PC-9 (cell line): ENCODE measurements around the gene PTPRT. TPM values are rescaled to one million over a fixed set of nuclear protein-coding genes. Genes with fewer than 3 reads are reported as not detected.

Experiments
- BruUV-seq: library from RNA; stranded (reverse); fragments of 400-500 nt; replicated peaks from 2 replicates; lab custom pipeline; 2021; lab: Mats Ljungman, UMichigan
- CTCF ChIA-PET: fragments of 300-600 bp; sonication (Branson Sonifier 250); formaldehyde crosslinking; loops from one replicate; lab custom pipeline; 2022; ENCODE audit warnings: antibody characterized with exemption; lab: Charles Lee
- POLR2A ChIA-PET: fragments of 300-600 bp; sonication (Branson Sonifier 250); formaldehyde crosslinking; loops from one replicate; lab custom pipeline; 2022; ENCODE audit warnings: antibody characterized with exemption; ENCODE audit not compliant: unreplicated experiment; lab: Charles Lee
- DNase-seq, 2 experiments: peaks; one replicate each; pipeline versions ENCODE4 v3.0.0 to v3.0.0-alpha.2; 2015 to 2022; ENCODE audit warnings: mixed read lengths in 1 of 2
- H2AFZ ChIP-seq: fragments of 200-600 bp; sonication (generic); 2 replicates; pipeline ENCODE4 v1.8.1; 2017; ENCODE audit warnings: antibody characterized with exemption
- H3F3A ChIP-seq: fragments of 200-600 bp; sonication (generic); 2 replicates; pipeline ENCODE4 v1.8.1; 2017; ENCODE audit warnings: antibody characterized with exemption, mild to moderate bottlenecking, low read depth; ENCODE audit not compliant: insufficient read depth
- H3K27ac ChIP-seq: fragments of 200-600 bp; sonication (generic); 2 replicates; pipeline ENCODE4 v1.6.1; 2016; ENCODE audit warnings: mixed run types
- H3K27me3 ChIP-seq: fragments of 200-600 bp; sonication (generic); 2 replicates; pipeline ENCODE4 v1.6.1; 2016; ENCODE audit warnings: low read depth, mixed run types; ENCODE audit not compliant: insufficient read depth
- H3K36me3 ChIP-seq: fragments of 200-600 bp; sonication (generic); 2 replicates; pipeline ENCODE4 v1.6.1; 2016; ENCODE audit warnings: low read depth, mixed run types
- H3K4me1 ChIP-seq: fragments of 200-600 bp; sonication (generic); replicated peaks from 2 replicates; pipeline ENCODE4 v1.6.1; 2016; ENCODE audit warnings: mixed run types; ENCODE audit not compliant: insufficient read depth
- H3K4me2 ChIP-seq: fragments of 200-600 bp; sonication (generic); 2 replicates; pipeline ENCODE4 v1.6.1; 2017; ENCODE audit warnings: mixed run types
- H3K4me3 ChIP-seq: fragments of 200-600 bp; sonication (generic); 2 replicates; pipeline ENCODE4 v1.6.1; 2016; ENCODE audit warnings: mixed run types
- H3K79me2 ChIP-seq: fragments of 200-600 bp; sonication (generic); 2 replicates; pipeline ENCODE4 v1.6.1; 2017; ENCODE audit warnings: low read depth, mixed run types
- H3K9me2 ChIP-seq: fragments of 200-600 bp; sonication (generic); 2 replicates; pipeline ENCODE4 v1.8.1; 2017; ENCODE audit warnings: mild to moderate bottlenecking; ENCODE audit not compliant: insufficient read depth
- H3K9me3 ChIP-seq: fragments of 200-600 bp; sonication (generic); 2 replicates; pipeline ENCODE4 v1.8.1; 2016; ENCODE audit warnings: low read depth; ENCODE audit not compliant: insufficient read depth
- H4K20me1 ChIP-seq: fragments of 200-600 bp; sonication (generic); 2 replicates; pipeline ENCODE4 v1.8.1; 2017; ENCODE audit not compliant: insufficient read depth
- CTCF ChIP-seq: fragments of 200-600 bp; sonication (generic); conservative IDR thresholded peaks from 2 replicates; pipeline ENCODE4 v1.6.1; 2017; ENCODE audit warnings: mixed run types, antibody characterized with exemption, mild to moderate bottlenecking, moderate library complexity
- EZH2 ChIP-seq: fragments of 200-600 bp; sonication (generic); IDR thresholded peaks from 2 replicates; pipeline ENCODE4 v1.8.0; 2017; ENCODE audit warnings: antibody characterized with exemption, low read depth
- intact Hi-C: fragments of 100-400 bp; cut with micrococcal nuclease; formaldehyde crosslinking; loops from one replicate; pipeline ENCODE4 v1.10.0; 2022; ENCODE audit not compliant: unreplicated experiment
- total RNA-seq: library from RNA; stranded (reverse); gene quantifications from 2 replicates; pipeline ENCODE4 v1.2.3, GENCODE V29; 2021

PTPRT gene
- total RNA-seq, 1 experiment from 2014 or later: not detected

- Histone ChIP-seq H3K27me3 (no peaks in the 10 kb centered on the region), H3K4me1 (no peaks in the 10 kb centered on the region), H3F3A (no peaks in the 10 kb centered on the region), H3K79me2 (no peaks in the 10 kb centered on the region), H3K4me3 (no peak overlapping the region), H3K4me2 (no peak overlapping the region), H4K20me1 (no peaks in the 10 kb centered on the region), H3K27ac (no peak overlapping the region), H3K9me3 (no peaks in the 10 kb centered on the region), H2AFZ (no peak overlapping the region), H3K9me2 (no peaks in the 10 kb centered on the region), H3K36me3 (no peaks in the 10 kb centered on the region)
- DNase-seq: no peak
- POLR2A ChIA-PET: no interaction called here
- CTCF ChIA-PET: no interaction called here
- no peak for TF ChIP-seq CTCF
- TF ChIP-seq EZH2: no peak
- BruUV-seq: no TSS peak
- intact Hi-C loops: no loop called here
Observed at GRCh38 chr20:42197599-42197998, 992.1 kb downstream of the PTPRT start.

- no peak overlapping the region for H3K4me2 ChIP-seq
- BruUV-seq: no TSS peak
- no peaks in the 10 kb centered on the region for H3K79me2 ChIP-seq
- no peak for TF ChIP-seq EZH2
- no peak for TF ChIP-seq CTCF
- no peak overlapping the region for H3K27ac ChIP-seq
- no peaks in the 10 kb centered on the region for H3K27me3 ChIP-seq
- no peak overlapping the region for H2AFZ ChIP-seq
- no peaks in the 10 kb centered on the region for H3K4me1 ChIP-seq
- CTCF ChIA-PET: no interaction called here
- no peaks in the 10 kb centered on the region for H3K9me3 ChIP-seq
- no peak overlapping the region for H3K4me3 ChIP-seq
- no peaks in the 10 kb centered on the region for H3K9me2 ChIP-seq
- no peaks in the 10 kb centered on the region for H3F3A ChIP-seq
- intact Hi-C loops: no loop called here
- no peaks in the 10 kb centered on the region for H4K20me1 ChIP-seq
- no peaks in the 10 kb centered on the region for H3K36me3 ChIP-seq
- DNase-seq: no peak
- POLR2A ChIA-PET: interaction anchor here (0.5 kb wide), 1 partner anchor 919 kb away, joined by 5 read pairs; no protein-coding TSS in a partner anchor
Observed at GRCh38 chr20:42193119-42193518, 996.6 kb downstream of the PTPRT start.

GRCh38 chr20:42192321-42192720, 997.4 kb downstream of the PTPRT start:
- TF ChIP-seq EZH2: no peak
- no peak for DNase-seq
- intact Hi-C loops: no loop called here

More at GRCh38 chr20:42192321-42192720, 997.4 kb downstream of the PTPRT start:
- H3K36me3 ChIP-seq: no peaks in the 10 kb centered on the region
- CTCF ChIA-PET: no interaction called here
- no peaks in the 10 kb centered on the region for H4K20me1 ChIP-seq
- no peaks in the 10 kb centered on the region for H3K9me2 ChIP-seq
- H2AFZ ChIP-seq: no peak overlapping the region
- no peaks in the 10 kb centered on the region for H3K4me1 ChIP-seq
- H3K79me2 ChIP-seq: no peaks in the 10 kb centered on the region
- POLR2A ChIA-PET: no interaction called here
- H3K9me3 ChIP-seq: no peaks in the 10 kb centered on the region
- no TSS peak for BruUV-seq
- H3K4me3 ChIP-seq: no peak overlapping the region
- H3K27me3 ChIP-seq: no peaks in the 10 kb centered on the region
- H3F3A ChIP-seq: no peaks in the 10 kb centered on the region
- H3K27ac ChIP-seq: no peak overlapping the region
- H3K4me2 ChIP-seq: no peak overlapping the region
